Measurements from ENCODE around the gene OAS3. TPM values are rescaled to one million over a fixed set of nuclear protein-coding genes. Genes with fewer than 3 reads are reported as not detected.
A peak's percentile ranks its signal among the peaks of the same experiment; 100 is the strongest.

The OAS3 gene
- total RNA-seq, 1 experiment from 2014 or later = 375 TPM

- DNase-seq (ENCODE audit: low read depth) = no peak
These were observed 76.3 kb downstream of the OAS3 start for GRCh38 chr12:113014565-113014964.

GRCh38 chr12:113016796-113017195 is 78.5 kb downstream of the OAS3 start:
- DNase-seq (ENCODE audit: low read depth) = peak; percentile 39

- DNase-seq (ENCODE audit: low read depth) = peak; percentile 63
These were observed 80.8 kb downstream of the OAS3 start for GRCh38 chr12:113019025-113019424.

GRCh38 chr12:113021500-113021899 is 83.2 kb downstream of the OAS3 start:
- no peak for DNase-seq (ENCODE audit: low read depth)

Other genes starting within 250 kb of the OAS3 start
- not detected in 2 replicates for gene RPH3A, start 146.7 kb upstream of the OAS3 start, total RNA-seq (2014; rRNA removed; shearing (Covaris generic))
- gene OAS1, start 31.5 kb upstream of the OAS3 start, total RNA-seq (2014; rRNA removed; shearing (Covaris generic)) = 490 and 506 TPM in 2 replicates
- 275 and 362 TPM in 2 replicates for gene OAS2, start 40.0 kb downstream of the OAS3 start, total RNA-seq (2014; rRNA removed; shearing (Covaris generic))
- not detected in 2 replicates for gene DTX1, start 118.3 kb downstream of the OAS3 start, total RNA-seq (2014; rRNA removed; shearing (Covaris generic))
- not detected in 2 replicates for gene RASAL1, start 197.3 kb downstream of the OAS3 start, total RNA-seq (2014; rRNA removed; shearing (Covaris generic))
- not detected in 2 replicates for gene CFAP73, start 211.2 kb downstream of the OAS3 start, total RNA-seq (2014; rRNA removed; shearing (Covaris generic))
- 21.3 and 43.1 TPM in 2 replicates for gene DDX54, start 247.0 kb downstream of the OAS3 start, total RNA-seq (2014; rRNA removed; shearing (Covaris generic))
- 28.8 and 47.2 TPM in 2 replicates for gene RITA1, start 247.2 kb downstream of the OAS3 start, total RNA-seq (2014; rRNA removed; shearing (Covaris generic))

Measured in M059J (cell line).